Left lobe of liver (tissue), 2 donors: ENCODE measurements around the gene DCDC2B. TPM values are rescaled to one million over a fixed set of nuclear protein-coding genes. Genes with fewer than 3 reads are reported as not detected.

Source experiments
- ATAC-seq: fragments of 200-7000 bp; cut with Tn5 transposase; one replicate; pipeline ENCODE4 v1.9.1; 2020; ENCODE audit warnings: mild to moderate bottlenecking, moderate library complexity
- DNase-seq: peaks from one replicate; pipeline ENCODE4 v3.0.0-alpha.2; 2020; ENCODE audit warnings: low spot score
- total RNA-seq: library from RNA; stranded (reverse); gene quantifications from one replicate; pipeline ENCODE4 v1.2.1, GENCODE V29; 2021
- donor health status: DM: no; HTN: no; CAD: no; lungs with moderate emphysema.
- donor health status: DM: no; HTN: yes; CAD: no.

Gene DCDC2B
- total RNA-seq, 1 donor from 2014 or later, result not detected

GRCh38 chr1:32221980-32222755 lies 13.3 kb downstream of the DCDC2B start, which contains the start of the genes EIF3I and TMEM234:
TSS of gene EIF3I (plus strand) at chr1:32222407. CDS start at chr1:32222442, 35 bp downstream.
TSS of gene TMEM234 (minus strand) at chr1:32222353. CDS start at chr1:32222322, 31 bp downstream.
- DNase-seq (peak; percentile 91), ATAC-seq (peak; percentile 96)

GRCh38 chr1:32223683-32224082 lies 14.8 kb downstream of the DCDC2B start:
- ATAC-seq, result no peak
- DNase-seq, result no peak

DNA sequence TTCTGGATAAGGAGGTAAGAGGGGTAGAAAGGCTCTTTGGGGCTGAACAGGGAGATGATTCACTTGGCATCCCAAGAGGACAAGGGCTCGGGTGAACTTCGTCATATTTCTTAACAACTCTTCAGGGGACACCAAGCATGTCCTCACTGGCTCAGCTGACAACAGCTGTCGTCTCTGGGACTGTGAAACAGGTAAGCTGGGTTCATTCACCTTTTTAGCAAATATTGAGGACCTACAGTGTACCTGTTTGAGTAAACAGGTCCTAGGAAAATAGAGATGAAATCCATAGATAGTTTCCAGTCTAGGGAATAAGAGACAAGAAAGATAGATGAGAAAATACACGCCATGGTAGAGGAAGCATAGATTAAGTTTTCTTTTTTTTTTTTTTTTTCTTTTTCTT lies 15.4 kb downstream of the DCDC2B start:
- ATAC-seq, result peak; percentile 62
- DNase-seq, result no peak

GRCh38 chr1:32228771-32229170 lies 19.9 kb downstream of the DCDC2B start:
- ATAC-seq (no peak), DNase-seq (no peak)

GRCh38 chr1:32231843-32232432 lies 23.0 kb downstream of the DCDC2B start:
- no peak for ATAC-seq
- DNase-seq, result no peak

DNA sequence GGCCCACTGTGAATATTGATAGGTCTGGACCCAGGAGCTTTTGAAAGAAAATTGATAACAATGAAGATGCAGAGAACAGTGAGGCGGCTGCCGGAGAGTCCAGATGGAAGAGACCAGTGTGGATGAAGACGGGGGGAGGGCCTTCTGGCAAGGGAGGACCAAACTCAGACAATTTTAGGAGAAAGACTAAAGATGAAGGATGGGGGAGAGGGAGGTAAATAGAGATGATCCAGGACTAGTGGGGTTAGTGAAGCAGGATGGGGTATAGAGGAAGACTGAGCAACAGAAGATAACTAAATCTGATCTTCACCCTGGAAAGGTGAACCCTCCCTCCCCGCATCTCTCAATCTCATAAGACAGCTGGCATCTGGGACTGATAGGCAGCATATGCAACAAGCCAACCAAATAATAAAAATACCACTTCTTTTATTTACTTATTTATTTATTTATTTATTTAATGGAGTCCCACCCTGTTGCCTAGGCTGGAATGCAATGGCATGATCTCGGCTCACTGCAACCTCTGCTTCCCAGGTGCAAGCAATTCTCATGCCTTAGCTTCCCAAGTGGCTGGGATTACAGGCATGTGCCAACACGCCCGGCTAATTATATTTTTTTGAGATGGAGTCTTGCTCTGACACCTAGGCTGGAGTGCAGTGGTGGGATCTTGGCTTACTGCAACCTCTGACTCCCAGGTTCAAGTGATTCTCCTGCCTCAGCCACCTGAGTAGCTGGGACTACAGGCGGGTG lies 23.8 kb downstream of the DCDC2B start:
- no peak for DNase-seq
- ATAC-seq, result no peak

- ATAC-seq (peak; percentile 62), DNase-seq (no peak)
These were observed 25.9 kb downstream of the DCDC2B start for GRCh38 chr1:32234792-32235191.

GRCh38 chr1:32239337-32239736 lies 30.4 kb downstream of the DCDC2B start:
- no peak for ATAC-seq
- DNase-seq, result no peak

DNA sequence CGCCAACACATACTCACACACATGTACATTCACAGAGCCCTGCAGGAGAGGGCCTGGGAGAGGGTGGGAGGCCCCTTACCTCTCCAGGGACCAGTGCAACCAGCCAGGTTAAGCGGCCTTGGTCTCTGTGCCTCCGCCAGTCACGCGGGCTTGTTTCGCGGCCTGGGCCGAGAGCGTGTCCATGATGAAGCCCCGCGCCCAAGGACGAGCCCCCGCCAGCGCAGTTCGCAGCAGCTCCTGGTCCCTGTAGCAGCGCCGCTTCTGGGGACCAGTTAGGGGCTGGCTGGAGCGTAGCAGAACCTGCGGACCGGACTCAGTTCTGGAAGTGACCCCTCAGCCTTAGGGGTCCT lies 30.9 kb downstream of the DCDC2B start:
- ATAC-seq (no peak), DNase-seq (no peak)

DNA sequence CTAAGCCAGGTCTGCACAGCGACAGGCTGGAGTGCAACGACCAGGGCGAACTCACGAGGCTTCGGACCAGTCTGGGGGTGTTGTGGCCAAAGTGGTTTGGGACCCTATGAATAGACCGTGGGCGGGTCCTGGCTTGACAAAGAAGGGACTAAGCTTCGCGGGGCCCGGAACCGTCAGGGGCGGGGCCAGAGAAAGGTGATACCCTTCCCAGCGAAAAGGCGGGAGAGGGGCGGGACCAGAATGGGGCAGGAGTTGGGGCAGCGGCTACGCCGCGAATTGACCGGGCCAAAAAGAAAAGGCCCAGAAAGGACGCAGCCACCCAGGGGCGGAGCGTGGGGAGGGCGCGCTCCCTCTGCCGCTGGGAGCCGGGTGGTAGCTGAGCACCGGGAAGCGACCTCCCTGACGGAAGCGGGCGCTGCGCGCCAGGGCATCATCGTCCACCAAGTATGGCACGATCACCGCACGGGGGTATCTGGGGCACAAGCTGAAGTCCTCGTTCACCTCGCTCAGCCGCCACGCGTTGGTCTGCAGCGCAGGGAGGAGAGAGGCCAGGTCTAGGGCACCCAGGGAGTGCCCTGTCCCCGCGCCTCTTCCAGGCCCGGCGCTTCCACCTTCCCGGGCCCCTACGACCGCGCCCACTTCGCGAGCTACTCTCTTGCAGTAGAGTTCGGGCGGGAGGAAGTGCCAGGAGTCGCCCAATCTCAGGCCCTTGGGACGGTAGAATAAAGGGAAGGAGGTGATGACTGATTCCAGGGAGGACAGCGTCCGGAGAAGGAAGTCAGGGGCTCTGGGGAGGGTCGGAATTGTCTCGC lies 31.5 kb downstream of the DCDC2B start:
- peak; percentile 61 for DNase-seq
- ATAC-seq, result peak; percentile 82

GRCh38 chr1:32241001-32241763 lies 32.3 kb downstream of the DCDC2B start:
- ATAC-seq (peak; percentile 54), DNase-seq (no peak)

- ATAC-seq (no peak), DNase-seq (no peak)
These were observed 33.5 kb downstream of the DCDC2B start for GRCh38 chr1:32242341-32242851.

- ATAC-seq, result peak; percentile 45
These were observed 38.0 kb downstream of the DCDC2B start, which contains the start of gene FAM167B for GRCh38 chr1:32246888-32247273. TSS of gene FAM167B (plus strand) at chr1:32247222. CDS start at chr1:32247422, 200 bp downstream.

DNA sequence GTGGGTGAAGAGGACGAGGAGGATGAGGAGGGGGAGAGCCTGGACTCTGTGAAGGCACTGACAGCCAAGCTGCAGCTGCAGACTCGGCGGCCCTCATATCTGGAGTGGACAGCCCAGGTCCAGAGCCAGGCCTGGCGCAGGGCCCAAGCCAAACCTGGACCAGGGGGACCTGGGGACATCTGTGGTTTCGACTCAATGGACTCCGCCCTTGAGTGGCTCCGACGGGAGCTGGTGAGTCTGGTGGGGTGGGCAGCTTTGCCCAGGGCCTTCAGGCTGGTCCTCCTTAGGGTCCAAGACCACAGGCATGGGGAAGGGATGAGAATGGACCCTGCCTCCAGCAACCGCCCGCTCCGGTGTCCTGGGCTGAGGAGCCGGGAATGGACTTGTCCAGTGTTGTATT lies 38.6 kb downstream of the DCDC2B start:
- no peak for ATAC-seq
- no peak for DNase-seq

More at GRCh38 chr1:32246888-32247273, 38.0 kb downstream of the DCDC2B start, which contains the start of gene FAM167B:
- DNase-seq, result no peak

- ATAC-seq, result peak; percentile 79
- peak; percentile 75 for DNase-seq
These were observed 39.3 kb downstream of the DCDC2B start for GRCh38 chr1:32247983-32248889.

GRCh38 chr1:32249831-32250525 lies 41.1 kb downstream of the DCDC2B start:
- DNase-seq, result peak; percentile 69
- ATAC-seq, result peak; percentile 60

GRCh38 chr1:32250893-32251716 lies 42.2 kb downstream of the DCDC2B start, which contains the start of gene LCK:
TSS of gene LCK (plus strand) at chr1:32251265. CDS start at chr1:32274330, 23,065 bp downstream.
- no peak for DNase-seq
- ATAC-seq, result no peak
